ENCODE measurements around the gene CA14.
"Not testable (repeated sequence)": the region's sequence is repeated elsewhere in the genome, so short reads cannot be mapped to it uniquely, and the experiment has no call there.

The CA14 gene

GRCh38 chr1:150281758-150282557, 24.4 kb downstream of the CA14 start, which contains the start of gene CIART:
TSS of gene CIART (plus strand) at chr1:150282554. CDS start at chr1:150283268, 714 bp downstream.
- peak; percentile 38 to 41 for DNase-seq

GRCh38 chr1:150282558-150282958, 25.0 kb downstream of the CA14 start:
- DNase-seq = no peak

- DNase-seq = no peak
Observed at GRCh38 chr1:150283260-150283659, 25.7 kb downstream of the CA14 start.

- no peak for DNase-seq
Observed at GRCh38 chr1:150288382-150288781, 30.8 kb downstream of the CA14 start.

- no peak for DNase-seq
Observed at GRCh38 chr1:150288822-150289221, 31.2 kb downstream of the CA14 start.

GRCh38 chr1:150293433-150294253, 36.1 kb downstream of the CA14 start, which contains the start of gene MRPS21:
TSS of gene MRPS21 (plus strand) at chr1:150293861. CDS start at chr1:150294367, 506 bp downstream.
- DNase-seq = peak; percentile 82 to 87

GRCh38 chr1:150295476-150295875, 37.9 kb downstream of the CA14 start:
- no peak for DNase-seq

- no peak for DNase-seq
Observed at GRCh38 chr1:150299716-150300115, 42.1 kb downstream of the CA14 start.

GRCh38 chr1:150302338-150302737, 44.8 kb downstream of the CA14 start:
- no peak for DNase-seq

GRCh38 chr1:150302902-150303301, 45.3 kb downstream of the CA14 start:
- DNase-seq = no peak

GRCh38 chr1:150308585-150308984, 51.0 kb downstream of the CA14 start:
- DNase-seq = not testable (repeated sequence)

GRCh38 chr1:150309758-150310508, 52.4 kb downstream of the CA14 start:
- no peak for DNase-seq

- DNase-seq = no peak
Observed at GRCh38 chr1:150311762-150312161, 54.2 kb downstream of the CA14 start.
